OCI-LY3 (cell line): Measurements from ENCODE around the gene MYCBP2.

ENCODE experiments used
- EZH2phosphoT487 ChIP-seq: fragments of 200-600 bp; shearing (Covaris generic); IDR thresholded peaks from 2 replicates; pipeline ENCODE4 v1.6.1; 2018; ENCODE audit warnings: antibody characterized with exemption, mixed run types, low read depth
- TF ChIP-seq, protein P1 (sequence below): fragments of 200-600, 300-600 bp; sonication (generic); IDR thresholded peaks from 2 replicates; pipeline ENCODE4 v1.5.1; 2014; ENCODE audit warnings: antibody characterized with exemption, low read length, low read depth

DNA sequence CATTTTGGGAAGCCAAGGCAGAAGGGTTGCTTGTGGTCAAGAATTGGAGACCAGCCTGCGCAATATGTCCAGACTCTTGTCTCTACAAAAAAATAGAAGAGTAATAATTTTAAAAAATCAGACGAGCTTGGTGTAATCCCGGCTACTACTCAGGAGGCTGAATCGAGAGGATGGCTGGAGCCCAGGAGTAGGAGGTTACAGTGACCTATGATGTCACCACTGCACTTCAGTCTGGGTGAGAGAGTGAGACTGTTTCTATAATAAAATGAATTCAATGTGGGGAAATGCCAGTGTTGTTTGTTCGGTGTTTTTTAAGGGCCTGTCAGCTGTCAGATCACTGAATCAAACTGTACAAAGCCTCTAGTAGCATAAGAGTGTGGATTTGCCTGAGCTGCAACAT is 298.7 kb downstream of the MYCBP2 start:
- TF ChIP-seq, protein P1, sequence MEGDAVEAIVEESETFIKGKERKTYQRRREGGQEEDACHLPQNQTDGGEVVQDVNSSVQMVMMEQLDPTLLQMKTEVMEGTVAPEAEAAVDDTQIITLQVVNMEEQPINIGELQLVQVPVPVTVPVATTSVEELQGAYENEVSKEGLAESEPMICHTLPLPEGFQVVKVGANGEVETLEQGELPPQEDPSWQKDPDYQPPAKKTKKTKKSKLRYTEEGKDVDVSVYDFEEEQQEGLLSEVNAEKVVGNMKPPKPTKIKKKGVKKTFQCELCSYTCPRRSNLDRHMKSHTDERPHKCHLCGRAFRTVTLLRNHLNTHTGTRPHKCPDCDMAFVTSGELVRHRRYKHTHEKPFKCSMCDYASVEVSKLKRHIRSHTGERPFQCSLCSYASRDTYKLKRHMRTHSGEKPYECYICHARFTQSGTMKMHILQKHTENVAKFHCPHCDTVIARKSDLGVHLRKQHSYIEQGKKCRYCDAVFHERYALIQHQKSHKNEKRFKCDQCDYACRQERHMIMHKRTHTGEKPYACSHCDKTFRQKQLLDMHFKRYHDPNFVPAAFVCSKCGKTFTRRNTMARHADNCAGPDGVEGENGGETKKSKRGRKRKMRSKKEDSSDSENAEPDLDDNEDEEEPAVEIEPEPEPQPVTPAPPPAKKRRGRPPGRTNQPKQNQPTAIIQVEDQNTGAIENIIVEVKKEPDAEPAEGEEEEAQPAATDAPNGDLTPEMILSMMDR: no peak
- no peak for TF ChIP-seq EZH2phosphoT487
